Measurements from ENCODE around the gene CNTN4. TPM values are rescaled to one million over a fixed set of nuclear protein-coding genes. Genes with fewer than 3 reads are reported as not detected.

Gene CNTN4
- total and polyA plus RNA-seq, 2 of the 8 experiments (the other 6 are each of a cell fraction or from before 2014, with no cell fraction given) = 0.41 to 2.2 TPM

DNA sequence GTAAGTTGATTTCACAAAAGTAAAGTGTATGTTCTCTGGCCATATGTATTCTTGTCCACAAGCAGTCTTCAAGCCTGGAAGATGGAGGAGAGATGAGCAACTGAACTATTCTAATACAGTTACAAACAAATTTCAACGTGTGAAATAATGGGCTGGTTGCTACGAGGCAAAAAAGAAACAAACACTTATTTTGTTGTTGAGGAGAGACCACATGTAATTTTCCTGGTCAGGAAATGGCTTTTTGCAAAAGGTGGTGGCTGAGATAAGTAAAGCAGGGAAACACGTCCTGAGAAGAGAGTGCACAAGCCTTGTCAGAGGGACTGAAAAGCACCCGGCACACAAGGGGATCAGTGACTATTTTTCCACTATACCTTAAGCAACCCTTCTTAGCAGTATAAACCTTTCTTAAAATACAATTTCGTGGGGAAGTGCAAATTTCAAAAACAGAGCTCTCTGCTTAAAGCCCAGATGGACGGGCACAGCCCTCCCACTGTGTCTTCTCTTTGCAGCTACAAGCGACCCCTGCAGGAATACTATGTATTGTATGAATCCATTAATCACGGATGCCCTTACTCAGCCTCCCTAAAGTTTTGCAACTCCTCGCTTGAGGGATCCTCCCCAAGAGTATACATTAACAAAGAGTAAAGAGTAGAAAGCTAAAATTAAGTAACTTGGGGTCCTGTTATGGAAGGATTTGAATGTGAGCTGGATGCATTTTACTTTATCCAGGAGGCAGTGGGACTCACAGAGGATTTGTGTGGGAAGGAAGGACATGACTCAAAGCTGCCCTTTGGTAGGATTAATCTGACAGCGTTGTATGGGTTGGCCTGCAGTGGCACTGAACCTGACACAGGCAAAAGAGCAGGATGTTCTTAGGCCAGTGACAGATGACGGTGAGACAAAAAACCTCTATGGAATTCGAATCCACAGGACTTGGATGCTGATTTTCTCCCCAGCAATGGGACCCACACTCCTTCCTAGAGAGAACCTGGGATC is 757.8 kb downstream of the CNTN4 start (continued):
- TF ChIP-seq E2F6 (IDR thresholded peaks at IDR 0.05) = no peak
- TF ChIP-seq POU5F1 (IDR thresholded peaks at IDR 0.05; ENCODE audit: low read depth, low read length) = no peak
- TF ChIP-seq, protein P1, sequence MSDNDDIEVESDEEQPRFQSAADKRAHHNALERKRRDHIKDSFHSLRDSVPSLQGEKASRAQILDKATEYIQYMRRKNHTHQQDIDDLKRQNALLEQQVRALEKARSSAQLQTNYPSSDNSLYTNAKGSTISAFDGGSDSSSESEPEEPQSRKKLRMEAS (IDR thresholded peaks at IDR 0.05) = no peak
